Raji (cell line): ENCODE data around the gene MAP7.

Experiments used
- POLR2A ChIP-seq: IDR thresholded peaks from 2 replicates; pipeline ENCODE4 v1.6.1; 2011; ENCODE audit warnings: low read depth, low read length, control low read depth; ENCODE audit not compliant: insufficient read depth

Gene MAP7

DNA sequence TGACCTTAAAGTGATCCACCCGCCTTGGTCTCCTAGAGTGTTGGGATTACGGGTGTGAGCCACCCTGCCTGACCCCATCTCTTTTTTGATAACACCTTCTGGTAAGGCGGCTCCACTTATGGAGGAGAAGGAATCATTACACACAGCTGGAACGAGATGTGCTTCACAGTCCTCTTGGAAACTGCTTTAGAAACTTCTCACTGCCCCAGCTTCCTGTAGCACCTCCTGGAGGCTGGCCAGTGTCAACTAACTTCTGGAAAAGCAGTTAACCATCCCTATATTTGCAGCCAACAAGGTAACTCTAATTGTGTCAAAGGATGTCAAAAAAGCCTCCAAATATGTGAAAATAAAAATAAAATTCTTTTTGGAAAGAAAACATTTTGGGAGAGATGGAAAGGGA is 211.7 kb downstream of the MAP7 start:
- no peak for TF ChIP-seq POLR2A

DNA sequence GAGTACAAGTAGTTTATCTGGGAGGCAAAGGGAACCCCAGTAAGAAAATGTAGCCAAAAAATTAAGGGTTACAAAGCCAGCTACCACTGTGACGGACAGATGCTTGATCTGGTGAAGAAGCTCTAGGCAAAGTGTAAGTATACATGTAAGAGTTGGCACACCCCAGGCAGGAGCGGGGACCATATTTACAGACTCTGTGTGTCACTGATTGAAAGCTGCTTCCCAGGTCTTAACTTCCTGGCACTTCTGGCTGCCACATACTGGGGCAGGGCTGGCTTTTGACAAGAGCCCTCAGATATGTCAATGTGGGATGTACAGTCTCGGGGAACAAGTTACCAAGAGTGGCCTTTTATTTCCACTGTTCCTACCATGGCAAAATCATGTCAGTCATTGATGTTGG is 212.6 kb downstream of the MAP7 start:
- no peak for TF ChIP-seq POLR2A

DNA sequence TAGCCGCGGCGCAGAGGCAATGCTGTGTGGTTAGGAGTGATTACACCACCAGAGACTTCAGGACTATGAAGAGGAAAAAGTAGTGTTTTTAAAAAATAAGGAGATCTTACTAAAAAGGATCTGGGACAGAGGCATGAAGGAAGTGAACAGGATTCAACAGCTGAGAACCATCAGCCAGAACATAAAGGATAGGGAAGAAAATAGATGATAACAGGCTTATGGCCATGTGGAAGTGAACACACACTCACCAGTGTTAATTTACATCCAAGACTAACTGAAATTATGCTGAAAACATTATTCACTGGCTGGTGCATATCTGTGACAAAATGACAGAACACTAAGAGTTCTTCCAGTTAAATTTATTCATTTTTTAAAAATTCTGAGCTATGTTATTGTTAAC is 213.1 kb downstream of the MAP7 start:
- no peak for TF ChIP-seq POLR2A

DNA sequence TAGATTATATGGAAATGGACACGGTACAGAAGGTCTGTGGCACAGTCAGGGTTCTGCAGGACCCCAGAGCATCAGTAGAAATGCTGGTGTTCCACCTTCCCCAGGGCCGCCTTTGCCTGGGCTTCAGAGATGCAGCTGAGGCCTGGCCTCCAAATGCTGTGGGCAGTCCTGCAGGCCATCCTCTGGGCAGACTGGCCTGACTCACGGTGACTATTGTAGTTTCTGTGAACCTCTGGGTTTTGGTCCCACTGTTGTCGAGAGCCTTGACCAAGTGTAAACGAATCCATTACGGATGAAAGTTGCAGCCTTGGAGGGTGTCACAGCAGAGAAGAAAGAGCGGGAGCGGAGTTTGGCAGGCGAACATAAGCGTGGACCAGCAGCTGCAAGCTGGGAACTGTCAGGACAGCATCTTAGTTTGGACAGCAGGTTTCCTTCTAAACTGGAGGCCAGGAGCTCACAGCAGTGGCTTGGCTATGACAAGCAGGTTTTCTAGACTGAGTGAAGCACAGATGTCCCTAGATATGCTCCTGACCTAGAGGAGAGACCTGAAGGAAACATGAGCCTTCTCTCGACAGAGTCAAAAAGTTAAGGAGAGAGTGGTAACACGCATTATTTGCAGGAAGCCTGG is 214.4 kb downstream of the MAP7 start:
- no peak for TF ChIP-seq POLR2A

DNA sequence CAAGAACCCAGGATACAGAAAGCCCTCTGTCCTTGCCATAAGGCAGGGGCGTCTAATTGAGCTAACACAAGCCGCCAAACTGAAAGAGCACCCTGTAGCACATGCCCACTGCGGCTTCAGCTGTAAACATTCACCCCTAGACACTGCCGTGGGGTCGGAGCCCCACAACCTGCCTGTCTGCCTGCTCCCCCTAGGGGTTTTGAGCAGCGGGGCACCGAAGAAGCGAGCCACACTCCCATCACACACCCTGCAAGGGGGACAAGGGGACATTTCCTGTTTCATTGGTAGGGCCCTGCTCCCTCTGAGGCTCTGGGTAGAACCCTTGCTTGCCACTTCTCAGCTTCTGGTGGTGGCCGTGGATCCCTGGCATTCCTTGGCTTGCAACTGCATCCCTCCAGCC is 215.4 kb downstream of the MAP7 start:
- no peak for TF ChIP-seq POLR2A

DNA sequence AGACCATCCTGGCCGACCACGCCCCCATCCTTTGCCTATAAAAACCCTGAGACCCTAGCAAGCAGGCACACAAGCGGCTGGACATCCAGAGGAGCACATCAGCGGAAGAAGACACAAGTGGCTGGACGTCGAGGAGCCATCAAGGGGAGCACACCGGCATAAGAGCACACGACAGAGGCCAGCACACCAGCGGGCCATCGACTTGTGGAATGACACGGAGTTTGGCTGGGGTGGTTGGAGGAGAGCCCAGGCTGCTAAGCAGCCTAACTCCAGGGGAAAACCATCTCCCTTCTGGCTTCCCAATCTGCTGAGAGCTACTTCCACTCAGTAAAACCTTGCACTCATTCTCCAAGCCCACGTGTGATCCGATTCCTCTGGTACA is 215.8 kb downstream of the MAP7 start:
- TF ChIP-seq POLR2A = no peak

DNA sequence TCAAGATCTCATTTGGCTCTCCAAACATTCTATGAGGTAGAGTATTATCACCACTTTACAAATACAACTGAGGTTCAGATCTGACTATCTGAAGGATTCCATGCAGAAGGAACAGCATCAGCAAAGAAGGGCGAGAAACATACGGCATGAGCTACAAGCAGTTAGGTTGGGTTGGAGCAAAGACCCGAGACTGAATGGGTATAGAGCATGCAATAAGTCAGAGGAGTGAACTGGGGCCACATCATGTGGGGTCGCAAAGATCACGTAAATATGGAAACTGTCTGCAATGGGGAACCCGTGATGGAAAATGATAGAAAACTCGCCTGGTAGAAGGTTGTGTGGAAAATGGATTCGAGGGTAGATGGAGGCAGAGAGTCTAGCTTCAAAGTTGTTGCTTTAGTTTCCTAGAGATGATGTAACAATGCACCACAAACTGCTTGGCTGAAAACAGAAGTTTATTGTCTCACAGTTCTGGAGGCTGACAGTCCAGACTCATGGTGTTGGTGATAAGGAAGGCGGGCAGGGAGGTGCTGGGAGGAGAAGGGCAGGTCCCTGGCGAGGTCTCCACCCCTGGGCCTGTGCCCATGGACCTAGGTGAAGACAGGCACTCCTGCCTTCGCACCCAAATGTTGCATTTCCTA is 216.3 kb downstream of the MAP7 start:
- TF ChIP-seq POLR2A = no peak

DNA sequence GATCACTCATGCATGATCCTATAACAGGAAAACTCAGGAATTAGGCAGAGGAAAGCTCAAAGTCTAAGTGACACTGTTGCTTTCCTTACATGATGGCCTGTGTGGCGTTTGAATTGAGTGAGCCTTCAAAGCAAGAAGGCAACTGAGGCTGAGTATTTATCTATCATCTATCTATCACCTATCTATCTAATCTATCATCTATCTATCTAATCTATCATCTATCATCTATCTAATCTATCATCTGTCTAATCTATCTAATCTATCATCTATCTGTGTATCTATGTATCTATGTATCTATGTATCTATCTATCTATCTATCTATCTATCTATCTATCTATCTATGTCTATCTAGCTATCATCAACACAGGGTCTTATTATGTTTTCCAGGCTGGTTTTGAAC is 218.8 kb downstream of the MAP7 start:
- TF ChIP-seq POLR2A = no peak

DNA sequence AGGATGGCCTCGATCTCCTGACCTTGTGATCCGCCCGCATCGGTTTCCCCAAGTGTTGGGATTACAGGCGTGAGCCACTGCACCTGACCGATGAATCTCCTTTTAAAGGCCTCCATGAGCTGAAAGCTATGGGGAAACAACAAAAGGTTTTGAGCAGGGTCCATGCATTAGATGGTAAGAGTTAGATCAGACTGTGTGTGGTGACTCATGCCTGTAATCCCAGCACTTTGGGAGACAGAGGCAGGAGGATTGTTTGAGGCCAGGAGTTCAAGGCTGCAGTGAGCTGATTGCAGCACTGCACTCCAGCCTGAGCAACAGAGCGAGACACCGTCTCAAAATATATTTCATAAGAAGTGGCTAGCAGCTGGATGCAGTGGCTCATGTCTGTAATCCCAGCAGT is 219.6 kb downstream of the MAP7 start:
- TF ChIP-seq POLR2A = no peak

DNA sequence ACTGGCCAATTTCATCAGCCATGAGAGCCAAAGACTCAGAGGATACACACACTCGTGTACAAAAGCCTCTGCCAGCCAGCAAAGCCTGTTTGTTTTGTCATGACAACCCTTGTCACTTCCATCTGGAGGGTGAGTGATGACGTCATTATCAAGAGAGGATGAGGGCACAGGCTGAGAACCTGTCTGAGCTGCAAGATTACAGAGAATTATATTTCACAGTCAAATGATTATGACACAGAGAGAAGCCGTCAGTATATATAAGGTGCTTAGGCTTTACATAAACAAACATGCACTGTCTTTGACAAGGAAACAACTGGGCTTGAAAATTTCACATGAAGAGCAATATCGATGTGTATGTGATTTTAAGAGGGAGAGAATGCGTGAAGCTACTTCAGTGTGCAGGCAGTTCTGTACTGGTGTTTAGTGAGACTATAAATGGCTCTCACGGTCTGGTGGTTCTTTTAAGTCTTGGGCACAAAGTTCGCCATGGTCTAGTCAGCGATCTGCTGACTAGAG is 224.1 kb downstream of the MAP7 start:
- TF ChIP-seq POLR2A = no peak

DNA sequence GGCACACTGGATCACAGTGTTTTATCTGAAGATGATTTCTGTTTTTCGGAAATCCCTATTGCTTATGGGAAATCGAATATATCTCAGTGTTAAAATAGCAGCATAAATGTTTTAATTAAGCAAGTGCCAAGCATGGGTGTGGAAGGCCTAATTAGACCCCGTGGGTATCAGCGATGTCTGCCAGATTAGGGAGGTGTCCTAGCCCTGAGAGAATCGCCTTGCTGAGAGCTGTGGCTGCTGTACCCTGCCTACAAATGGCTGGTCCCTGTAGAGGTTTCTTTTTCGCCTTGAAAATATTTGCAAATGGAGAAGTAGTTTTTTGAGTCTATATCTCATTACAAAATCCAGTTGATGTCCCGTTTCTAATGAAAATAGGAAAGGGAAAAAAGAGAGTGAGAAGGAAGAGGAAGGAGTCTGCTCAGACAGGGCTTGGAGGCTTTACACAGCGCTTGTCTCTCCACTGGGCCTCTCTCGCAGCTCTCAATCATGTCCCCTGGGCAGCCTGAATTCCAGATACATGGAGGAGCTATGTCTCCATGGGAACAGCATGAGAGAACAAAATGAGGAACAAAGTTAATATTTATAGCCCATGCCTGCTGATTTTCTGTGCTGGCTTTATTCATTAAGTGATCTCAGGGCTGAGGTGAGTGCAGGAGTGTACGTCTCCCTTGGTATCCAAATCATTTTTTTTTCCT is 225.4 kb downstream of the MAP7 start:
- no peak for TF ChIP-seq POLR2A

DNA sequence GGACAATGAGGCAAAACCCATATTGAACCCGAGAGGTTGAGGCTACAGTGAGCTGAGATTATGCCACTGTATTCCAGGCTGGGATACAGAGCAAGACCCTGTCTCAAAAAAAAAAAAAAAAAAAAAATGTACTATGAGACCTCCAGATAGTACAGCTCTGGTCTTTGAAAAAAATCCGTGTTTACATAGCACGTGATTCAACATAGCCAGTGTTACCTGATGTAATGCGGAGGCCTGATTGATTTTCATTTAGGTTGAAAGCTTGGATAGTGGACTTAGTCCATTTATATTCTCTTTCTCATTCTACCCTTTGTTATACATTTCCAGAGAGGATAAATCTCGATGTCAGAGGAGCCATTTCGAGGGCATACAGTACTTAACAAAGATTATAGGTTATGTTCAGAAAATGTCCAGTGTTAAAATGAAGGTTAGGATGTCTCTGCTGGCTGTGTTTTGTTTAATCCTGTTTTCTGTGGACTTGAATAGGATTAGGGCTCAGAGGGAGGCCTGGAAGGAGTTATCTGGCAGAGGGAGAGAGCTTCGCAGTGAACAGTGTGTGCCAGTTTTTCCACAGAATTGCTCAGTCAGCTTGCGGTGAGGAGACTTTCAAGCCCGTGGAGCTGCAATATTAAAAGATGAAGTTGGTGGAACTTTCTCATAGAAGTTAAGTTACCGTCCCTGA is 226.7 kb downstream of the MAP7 start:
- TF ChIP-seq POLR2A = no peak

DNA sequence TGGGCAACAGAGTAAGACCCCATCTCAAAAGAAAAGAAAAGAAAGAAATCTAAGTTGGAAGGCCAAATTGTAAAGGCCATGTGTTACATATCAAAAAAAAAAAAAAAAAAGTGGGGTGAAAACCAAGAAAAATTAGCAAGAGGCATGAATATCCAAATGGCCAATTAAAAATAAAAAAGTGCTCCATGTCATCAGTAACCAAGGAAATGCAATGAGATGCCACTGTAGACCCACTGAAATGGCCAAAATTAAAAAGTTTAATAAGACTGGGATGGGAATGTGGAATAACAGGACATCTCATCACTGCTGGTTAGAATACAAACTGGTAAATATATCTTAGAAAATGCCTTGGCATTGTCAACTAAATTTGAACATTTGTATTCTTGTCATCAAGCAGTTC is 230.5 kb downstream of the MAP7 start:
- TF ChIP-seq POLR2A = no peak

DNA sequence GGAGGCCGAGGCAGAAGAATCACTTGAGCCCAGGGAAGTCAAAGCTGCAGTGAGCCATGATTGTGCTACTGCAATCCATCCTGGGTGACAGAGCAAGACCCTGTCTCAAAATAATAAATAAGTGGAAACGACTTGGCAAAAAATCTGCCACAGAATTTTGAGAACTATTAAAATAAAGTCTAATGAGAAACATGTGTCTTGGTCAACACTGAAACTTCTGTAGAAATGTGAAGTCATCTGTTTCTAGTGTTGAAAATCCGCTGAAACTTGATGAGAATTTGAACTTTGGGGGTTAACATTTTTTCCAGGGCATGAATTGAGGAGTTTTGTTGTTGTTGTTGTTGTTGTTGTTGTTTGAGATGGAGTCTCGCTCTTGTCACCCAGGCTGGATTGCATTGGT is 231.5 kb downstream of the MAP7 start:
- no peak for TF ChIP-seq POLR2A

DNA sequence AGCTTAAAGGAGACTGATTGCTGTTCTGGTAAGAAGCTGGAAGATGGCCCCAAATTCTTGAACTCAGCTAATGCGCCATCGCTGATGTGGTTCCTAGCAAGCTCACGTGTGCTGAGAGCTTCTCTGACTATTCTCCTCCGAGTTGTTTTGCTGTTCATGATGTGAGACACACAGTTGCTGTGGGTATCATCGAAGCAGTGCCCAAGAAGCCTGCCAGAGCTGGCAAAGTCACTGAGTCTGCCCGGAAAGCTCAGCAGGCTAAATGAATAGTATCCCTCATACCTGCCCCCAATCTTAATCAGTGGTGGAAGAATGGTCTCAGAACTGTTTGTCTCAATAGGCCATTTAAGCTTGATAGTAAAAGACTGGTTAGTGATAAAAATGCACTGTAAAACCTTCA is 232.3 kb downstream of the MAP7 start:
- TF ChIP-seq POLR2A = no peak
